ENCODE data around the gene EZH1.

Gene EZH1

DNA sequence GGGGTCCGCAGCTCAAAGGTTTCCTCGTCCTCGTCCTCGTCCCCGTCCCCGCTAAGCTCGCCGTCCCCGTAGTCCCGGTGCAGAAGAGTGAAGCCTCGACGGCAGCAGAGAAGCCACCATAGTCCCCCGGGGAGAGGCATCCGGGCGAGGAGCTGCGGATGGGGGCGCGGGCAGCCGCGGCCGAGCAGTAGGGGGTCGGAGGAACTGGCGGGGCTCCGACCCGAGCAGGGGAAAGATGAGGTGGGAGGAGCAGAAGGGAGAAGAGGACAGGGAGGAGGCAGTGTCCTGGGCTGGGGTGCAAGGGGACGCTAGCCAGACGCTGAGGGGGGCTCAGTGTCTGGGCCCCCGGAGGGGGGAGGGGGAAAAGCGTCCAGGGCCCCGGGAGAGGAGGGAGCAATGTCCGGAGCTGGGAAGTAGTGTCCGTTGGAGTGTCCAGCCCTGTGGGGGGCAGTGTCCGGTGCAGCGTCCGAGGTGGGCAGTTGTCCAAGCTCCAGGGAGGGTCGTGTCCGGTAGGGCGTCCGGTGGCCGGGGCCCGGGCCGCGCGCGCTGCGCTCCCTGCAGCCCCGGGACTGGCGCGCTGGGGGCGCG is 68.3 kb downstream of the EZH1 start, which contains the start of gene PLEKHH3:
PLEKHH3 (minus strand) TSS at position 571 of the 588 bp plus-strand sequence; CDS start at position 140, 431 bp downstream.
- peaks cover 18 to 28% of the 10 kb centered on the region in 2 experiments for H3K36me3 ChIP-seq (ENCODE audit: control insufficient read depth in 1 of 2, insufficient read depth in 2 of 2, low read depth in 1 of 2, low read length in 2 of 2)
- WGBS, result 2% methylated on average over 28 of the region's 51 CpGs
- peak within 1 kb of the TSS; percentile 2 to 86 for H2BK12ac ChIP-seq (ENCODE audit: low read length in 2 of 2)
- H3K27ac ChIP-seq (ENCODE audit: low read length, poor library complexity, severe bottlenecking), result peak within 1 kb of the TSS; percentile 81
- H4K91ac ChIP-seq (ENCODE audit: low read length), result peak within 1 kb of the TSS; percentile 79
- peak within 1 kb of the TSS; percentile 10 for H2AFZ ChIP-seq (ENCODE audit: low read depth, low read length)
- H3K9ac ChIP-seq (ENCODE audit: low read length), result peak within 1 kb of the TSS; percentile 93
- peak within 1 kb of the TSS; percentile 98 for H3K4me2 ChIP-seq (ENCODE audit: low read length, poor library complexity, severe bottlenecking)
- H3K4me1 ChIP-seq (ENCODE audit: control insufficient read depth, insufficient read depth, low read depth, low read length), result peaks cover 47% of the 10 kb centered on the region
- H4K8ac ChIP-seq (ENCODE audit: low read length), result peak within 1 kb of the TSS; percentile 85
- peak within 1 kb of the TSS; percentile 75 for H2BK5ac ChIP-seq (ENCODE audit: low read depth, low read length, poor library complexity, severe bottlenecking)
- H3K79me1 ChIP-seq (replicated peaks; ENCODE audit: low read length, poor library complexity, severe bottlenecking), result peaks cover 36% of the 10 kb centered on the region
- H3K18ac ChIP-seq (ENCODE audit: low read depth in 1 of 2, low read length in 2 of 2), result peak within 1 kb of the TSS; percentile 93 to 97
- peak within 1 kb of the TSS; percentile 82 to 96 for H3K4me3 ChIP-seq (ENCODE audit: insufficient read depth in 1 of 2, low read depth in 1 of 2, low read length in 2 of 2)
- H2AK5ac ChIP-seq (ENCODE audit: low read length, severe bottlenecking), result peak within 1 kb of the TSS; percentile 74
- DNase-seq, result no peak
- H3K23ac ChIP-seq (ENCODE audit: low read length in 2 of 2), result peak within 1 kb of the TSS; percentile 72 to 97
- peak within 1 kb of the TSS; percentile 19 for H2BK120ac ChIP-seq (ENCODE audit: low read depth, low read length)
- H3K27me3 ChIP-seq (ENCODE audit: control insufficient read depth in 1 of 2, insufficient read depth in 1 of 2, low read length in 2 of 2), result no peaks in the 10 kb centered on the region
- H3K9me3 ChIP-seq (ENCODE audit: control insufficient read depth, low read length), result no peaks in the 10 kb centered on the region
- peak within 1 kb of the TSS; percentile 92 to 98 for H3K4ac ChIP-seq (ENCODE audit: low read depth in 1 of 2, low read length in 2 of 2)
- H2BK15ac ChIP-seq (ENCODE audit: low read depth, poor library complexity, severe bottlenecking), result peak within 1 kb of the TSS; percentile 99
- H3K14ac ChIP-seq (ENCODE audit: low read length in 2 of 2), result peak within 1 kb of the TSS in 1 of 2 experiments; percentile 98

DNA sequence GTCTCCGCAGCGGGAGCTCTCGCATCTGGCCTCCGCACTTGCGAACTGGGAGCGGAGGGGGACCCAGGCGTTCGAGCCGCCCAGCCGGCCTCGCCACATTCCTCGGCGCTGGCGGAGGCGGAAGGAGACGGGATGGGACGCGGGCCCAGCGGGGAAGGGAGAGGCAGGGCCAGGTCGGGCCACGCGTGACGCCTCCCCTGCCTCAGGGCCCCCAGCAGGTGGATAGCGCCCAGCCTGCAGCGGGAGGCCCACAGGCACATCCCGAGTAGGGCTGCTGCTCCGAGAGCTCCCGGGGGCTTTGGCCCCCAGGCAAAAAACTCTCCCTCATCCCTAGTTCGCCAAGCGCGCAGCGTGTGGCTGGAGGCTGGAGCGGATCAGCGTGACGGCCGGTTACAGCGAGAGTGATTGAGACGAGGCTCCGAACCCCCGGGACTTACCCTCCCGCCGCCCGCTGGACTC is 68.8 kb downstream of the EZH1 start:
- peak overlapping the region in 1 of 2 experiments; percentile 98 for H3K14ac ChIP-seq (ENCODE audit: low read length in 2 of 2)
- no peaks in the 10 kb centered on the region for H3K9me3 ChIP-seq (ENCODE audit: control insufficient read depth, low read length)
- H2BK5ac ChIP-seq (ENCODE audit: low read depth, low read length, poor library complexity, severe bottlenecking), result peak overlapping the region; percentile 61
- peak overlapping the region; percentile 72 to 97 for H3K23ac ChIP-seq (ENCODE audit: low read length in 2 of 2)
- H2BK12ac ChIP-seq (ENCODE audit: low read length in 2 of 2), result peak overlapping the region in 1 of 2 experiments; percentile 86
- H3K36me3 ChIP-seq (ENCODE audit: control insufficient read depth in 1 of 2, insufficient read depth in 2 of 2, low read depth in 1 of 2, low read length in 2 of 2), result peaks cover 23 to 34% of the 10 kb centered on the region in 2 experiments
- peaks cover 49% of the 10 kb centered on the region for H3K4me1 ChIP-seq (ENCODE audit: control insufficient read depth, insufficient read depth, low read depth, low read length)
- H3K18ac ChIP-seq (ENCODE audit: low read depth in 1 of 2, low read length in 2 of 2), result peak overlapping the region; percentile 91 to 97
- H2AFZ ChIP-seq (ENCODE audit: low read depth, low read length), result no peak overlapping the region
- peak; percentile 79 for DNase-seq
- H4K91ac ChIP-seq (ENCODE audit: low read length), result peak overlapping the region; percentile 79
- H2BK15ac ChIP-seq (ENCODE audit: low read depth, poor library complexity, severe bottlenecking), result peak overlapping the region; percentile 74
- H3K27ac ChIP-seq (ENCODE audit: low read length, poor library complexity, severe bottlenecking), result peak overlapping the region; percentile 73
- peak overlapping the region; percentile 35 to 98 for H3K4ac ChIP-seq (ENCODE audit: low read depth in 1 of 2, low read length in 2 of 2)
- H3K9ac ChIP-seq (ENCODE audit: low read length), result peak overlapping the region; percentile 91
- H3K4me3 ChIP-seq (ENCODE audit: insufficient read depth in 1 of 2, low read depth in 1 of 2, low read length in 2 of 2), result peak overlapping the region; percentile 82 to 96
- peak overlapping the region; percentile 98 for H3K4me2 ChIP-seq (ENCODE audit: low read length, poor library complexity, severe bottlenecking)
- H3K27me3 ChIP-seq (ENCODE audit: control insufficient read depth in 1 of 2, insufficient read depth in 1 of 2, low read length in 2 of 2), result no peaks in the 10 kb centered on the region
- H4K8ac ChIP-seq (ENCODE audit: low read length), result peak overlapping the region; percentile 59
- H2BK120ac ChIP-seq (ENCODE audit: low read depth, low read length), result peak overlapping the region; percentile 0
- under 1% methylated on average over 35 of the region's 43 CpGs for WGBS
- H2AK5ac ChIP-seq (ENCODE audit: low read length, severe bottlenecking), result no peak overlapping the region
- peaks cover 40% of the 10 kb centered on the region for H3K79me1 ChIP-seq (replicated peaks; ENCODE audit: low read length, poor library complexity, severe bottlenecking)

DNA sequence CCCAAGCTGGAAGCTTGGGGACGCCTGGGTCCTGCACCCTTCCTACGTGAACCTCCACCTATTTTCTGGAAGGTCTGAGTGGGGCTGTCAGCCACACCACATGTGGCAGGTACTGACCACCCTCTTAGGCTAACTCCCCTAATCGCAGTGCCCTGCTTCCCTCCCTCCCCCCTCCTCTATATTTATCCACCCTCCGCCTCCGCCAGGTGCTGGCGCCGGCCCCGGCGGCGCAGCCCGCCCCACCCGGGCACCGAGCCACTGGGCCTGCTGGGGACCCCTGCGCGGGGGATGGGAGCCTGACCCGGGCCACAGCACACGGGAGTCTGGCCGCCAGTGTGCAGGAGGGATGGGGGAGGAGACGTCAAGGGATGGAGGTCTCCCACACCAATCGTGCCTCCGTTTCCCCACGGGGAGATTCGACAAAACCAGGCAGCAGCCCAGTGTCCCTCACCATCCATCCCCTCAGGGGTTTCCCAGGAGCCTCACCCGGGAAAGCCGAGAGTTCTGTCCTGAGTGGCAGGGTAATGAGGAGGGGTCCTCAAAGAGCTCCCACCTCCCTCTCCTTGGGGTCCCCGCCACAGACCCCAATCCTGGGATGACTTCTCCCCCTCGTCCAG is 69.4 kb downstream of the EZH1 start:
- Histone ChIP-seq H3K4me2 (ENCODE audit: low read length, poor library complexity, severe bottlenecking) (peak overlapping the region; percentile 98), H3K9me3 (ENCODE audit: control insufficient read depth, low read length) (no peaks in the 10 kb centered on the region), H2AFZ (ENCODE audit: low read depth, low read length) (no peak overlapping the region), H3K9ac (ENCODE audit: low read length) (peak overlapping the region; percentile 91), H2BK5ac (ENCODE audit: low read depth, low read length, poor library complexity, severe bottlenecking) (no peak overlapping the region), H3K4me3 (ENCODE audit: insufficient read depth in 1 of 2, low read depth in 1 of 2, low read length in 2 of 2) (peak overlapping the region; percentile 82 to 96), H3K23ac (ENCODE audit: low read length in 2 of 2) (peak overlapping the region in 1 of 2 experiments; percentile 97), H2AK5ac (ENCODE audit: low read length, severe bottlenecking) (no peak overlapping the region), H3K4me1 (ENCODE audit: control insufficient read depth, insufficient read depth, low read depth, low read length) (peaks cover 52% of the 10 kb centered on the region), H2BK12ac (ENCODE audit: low read length in 2 of 2) (peak overlapping the region in 1 of 2 experiments; percentile 57), H4K91ac (ENCODE audit: low read length) (no peak overlapping the region), H3K27ac (ENCODE audit: low read length, poor library complexity, severe bottlenecking) (no peak overlapping the region), H2BK120ac (ENCODE audit: low read depth, low read length) (no peak overlapping the region), H3K4ac (ENCODE audit: low read depth in 1 of 2, low read length in 2 of 2) (peak overlapping the region; percentile 35 to 50), H3K36me3 (ENCODE audit: control insufficient read depth in 1 of 2, insufficient read depth in 2 of 2, low read depth in 1 of 2, low read length in 2 of 2) (peaks cover 28 to 39% of the 10 kb centered on the region in 2 experiments), H3K27me3 (ENCODE audit: control insufficient read depth in 1 of 2, insufficient read depth in 1 of 2, low read length in 2 of 2) (no peaks in the 10 kb centered on the region), H4K8ac (ENCODE audit: low read length) (peak overlapping the region; percentile 59), H3K14ac (ENCODE audit: low read length in 2 of 2) (peak overlapping the region in 1 of 2 experiments; percentile 98), H3K18ac (ENCODE audit: low read depth in 1 of 2, low read length in 2 of 2) (peak overlapping the region; percentile 91 to 97), H3K79me1 (replicated peaks; ENCODE audit: low read length, poor library complexity, severe bottlenecking) (peaks cover 38% of the 10 kb centered on the region), H2BK15ac (ENCODE audit: low read depth, poor library complexity, severe bottlenecking) (peak overlapping the region; percentile 74)
- 4% methylated on average over 6 of the region's 27 CpGs for WGBS
- DNase-seq, result no peak

All from mesenchymal stem cell (in vitro differentiated cells and primary cell).